GM23248 (cell line): Measurements from ENCODE around the gene MRPL9.

Experiments used
- EZH2 ChIP-seq: fragments of 200-600 bp; sonication (generic); IDR thresholded peaks from 2 replicates; pipeline ENCODE4 v1.6.1; 2018; ENCODE audit warnings: antibody characterized with exemption, mild to moderate bottlenecking; ENCODE audit not compliant: insufficient read depth, poor library complexity, severe bottlenecking
- EZH2phosphoT487 ChIP-seq: fragments of 200-600 bp; sonication (generic); IDR thresholded peaks from 2 replicates; pipeline ENCODE4 v1.6.1; 2018; ENCODE audit warnings: antibody characterized with exemption, moderate library complexity, mild to moderate bottlenecking, low read depth; ENCODE audit not compliant: insufficient read depth

GRCh38 chr1:151807131-151807530 lies 43.8 kb upstream of the MRPL9 start:
- TF ChIP-seq EZH2phosphoT487 (no peak), EZH2 (no peak)
